ENCODE measurements around the gene FADS1.

GRCh38 chr11:61764606-61765260 is 52.1 kb downstream of the FADS1 start:
- TF ChIP-seq CTCF (IDR thresholded peaks at IDR 0.05) = no peak
- no peak for TF ChIP-seq POLR2A (IDR thresholded peaks at IDR 0.05)

All from testis (tissue), 2 donors.